SK-N-SH treated with all-trans-retinoic acid at 6 μM for 48 hours (cell line): Measurements from ENCODE around the gene ACBD6.

Experiments
- ATAC-seq: fragments of 200-7000 bp; cut with Tn5 transposase; 3 replicates; pipeline ENCODE4 v1.9.1; 2020; ENCODE audit warnings: mild to moderate bottlenecking, moderate library complexity
- ARNTL ChIP-seq: fragments of 450-650 bp; formaldehyde crosslinking; IDR thresholded peaks from 2 replicates; pipeline ENCODE4 v1.5.0; 2020; ENCODE audit warnings: low read depth, mild to moderate bottlenecking, moderate library complexity, borderline replicate concordance
- BACH2 ChIP-seq: fragments of 250-450 bp; sonication (Bioruptor Pico); IDR thresholded peaks from 2 replicates; pipeline ENCODE4 v1.9.0; 2021; ENCODE audit warnings: mild to moderate bottlenecking, borderline replicate concordance
- CSDC2 ChIP-seq: fragments of 250-450 bp; sonication (Bioruptor Pico); IDR thresholded peaks from 2 replicates; pipeline ENCODE4 v1.5.0; 2020; ENCODE audit warnings: mild to moderate bottlenecking, moderate library complexity
- CSRNP3 ChIP-seq: fragments of 250-450 bp; sonication (Bioruptor Pico); IDR thresholded peaks from 2 replicates; pipeline ENCODE4 v1.5.1; 2021; ENCODE audit warnings: mild to moderate bottlenecking, moderate library complexity
- ESRRG ChIP-seq: fragments of 250-450 bp; sonication (Bioruptor Pico); IDR thresholded peaks from 2 replicates; pipeline ENCODE4 v1.6.1; 2021; ENCODE audit warnings: mild to moderate bottlenecking
- GLIS3 ChIP-seq: fragments of 250-450 bp; sonication (Bioruptor Pico); IDR thresholded peaks from 2 replicates; pipeline ENCODE4 v1.5.0; 2020; ENCODE audit warnings: mild to moderate bottlenecking, moderate library complexity
- ISL1 ChIP-seq: fragments of 250-450 bp; sonication (Bioruptor Pico); IDR thresholded peaks from 2 replicates; pipeline ENCODE4 v2.1.2; 2022; ENCODE audit warnings: mild to moderate bottlenecking, moderate library complexity
- OSR1 ChIP-seq: fragments of 250-450 bp; sonication (Bioruptor Pico); IDR thresholded peaks from 2 replicates; pipeline ENCODE4 v1.8.0; 2022; ENCODE audit warnings: moderate library complexity, mild to moderate bottlenecking, inconsistent platforms
- PATZ1 ChIP-seq: fragments of 250-450 bp; sonication (Bioruptor Pico); IDR thresholded peaks from 2 replicates; pipeline ENCODE4 v1.8.0; 2020; ENCODE audit warnings: mild to moderate bottlenecking, moderate library complexity, borderline replicate concordance
- PPARA ChIP-seq: fragments of 250-450 bp; sonication (Bioruptor Pico); IDR thresholded peaks from 2 replicates; pipeline ENCODE4 v1.5.0; 2020; ENCODE audit warnings: mild to moderate bottlenecking, borderline replicate concordance
- RARB ChIP-seq: fragments of 250-450 bp; sonication (Bioruptor Pico); IDR thresholded peaks from 2 replicates; pipeline ENCODE4 v1.8.0; 2021; ENCODE audit warnings: mild to moderate bottlenecking, moderate library complexity
- SNAI2 ChIP-seq: fragments of 250-450 bp; sonication (Bioruptor Pico); IDR thresholded peaks from 2 replicates; pipeline ENCODE4 v1.5.0; 2020; ENCODE audit warnings: mild to moderate bottlenecking, moderate library complexity
- TCF4 ChIP-seq: fragments of 250-450 bp; sonication (Bioruptor Pico); IDR thresholded peaks from 2 replicates; pipeline ENCODE4 v1.8.0; 2021; ENCODE audit warnings: mild to moderate bottlenecking, moderate library complexity, borderline replicate concordance
- TOX ChIP-seq: fragments of 250-450 bp; sonication (Bioruptor Pico); IDR thresholded peaks from 2 replicates; pipeline ENCODE4 v1.8.0; 2021; ENCODE audit warnings: mild to moderate bottlenecking, moderate library complexity, borderline replicate concordance
- ZC3H10 ChIP-seq: fragments of 250-450 bp; sonication (Bioruptor Pico); IDR thresholded peaks from 2 replicates; pipeline ENCODE4 v1.5.1; 2021; ENCODE audit warnings: mild to moderate bottlenecking, moderate library complexity
- ZFP30 ChIP-seq: fragments of 450-650 bp; formaldehyde crosslinking; IDR thresholded peaks from 2 replicates; pipeline ENCODE4 v1.5.0; 2022; ENCODE audit warnings: mild to moderate bottlenecking, moderate library complexity
- ZNF565 ChIP-seq: fragments of 450-650 bp; formaldehyde crosslinking; conservative IDR thresholded peaks from 2 replicates; pipeline ENCODE4 v1.5.0; 2020; ENCODE audit warnings: low read depth, mild to moderate bottlenecking, moderate library complexity
- ZNF70 ChIP-seq: fragments of 450-650 bp; formaldehyde crosslinking; IDR thresholded peaks from 2 replicates; pipeline ENCODE4 v1.5.0; 2020; ENCODE audit warnings: mild to moderate bottlenecking, moderate library complexity
- ZNF8 ChIP-seq: fragments of 450-650 bp; formaldehyde crosslinking; IDR thresholded peaks from 2 replicates; pipeline ENCODE4 v1.5.0; 2020; ENCODE audit warnings: mild to moderate bottlenecking, moderate library complexity
- TF ChIP-seq, protein P1 (sequence below): fragments of 250-450 bp; sonication (Bioruptor Pico); IDR thresholded peaks from 2 replicates; pipeline ENCODE4 v1.8.0; 2021; ENCODE audit warnings: low read depth, mild to moderate bottlenecking, moderate library complexity, borderline replicate concordance
- TF ChIP-seq, protein P2 (sequence below): fragments of 250-450 bp; sonication (Bioruptor Pico); IDR thresholded peaks from 2 replicates; pipeline ENCODE4 v1.5.0; 2020; ENCODE audit warnings: mild to moderate bottlenecking, moderate library complexity

ACBD6 gene

DNA sequence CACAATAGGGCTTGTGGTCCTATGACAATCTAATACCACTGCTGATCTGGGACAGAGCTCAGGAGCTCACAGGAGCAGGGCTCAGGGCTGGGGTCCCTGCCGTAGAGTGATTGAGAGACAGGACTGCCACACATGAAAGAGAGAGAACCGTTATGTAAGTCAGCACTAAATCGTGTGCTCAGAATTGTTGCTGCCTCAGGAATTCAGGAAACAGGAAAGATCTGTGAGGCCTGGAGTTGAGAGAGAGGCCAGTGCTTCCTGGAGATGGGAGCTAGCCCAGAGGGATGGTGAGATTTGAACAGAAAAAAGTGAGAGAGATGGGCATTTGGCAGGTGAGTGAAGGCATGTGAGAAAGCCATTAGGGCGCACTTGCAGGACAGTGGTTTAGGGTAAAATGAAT, 17.5 kb upstream of the ACBD6 start:
- no peak for ATAC-seq
- TF ChIP-seq ZNF70, result no peak
- TF ChIP-seq BACH2 (CRISPR knock-in tag), result no peak
- TF ChIP-seq OSR1 (CRISPR knock-in tag), result no peak

- TF ChIP-seq OSR1 (CRISPR knock-in tag) (no peak), TOX (peak; percentile 29; the same call in 1 of the 2 replicates), ISL1 (CRISPR knock-in tag) (no peak), ZC3H10 (CRISPR knock-in tag) (no peak), SNAI2 (CRISPR knock-in tag) (no peak)
- peak; percentile 100 for ATAC-seq
Observed at GRCh38 chr1:180515857-180516388, 13.5 kb upstream of the ACBD6 start.

GRCh38 chr1:180515364-180515763, 13.0 kb upstream of the ACBD6 start:
- ATAC-seq, result peak; percentile 40
- TF ChIP-seq ZNF70 (no peak), OSR1 (CRISPR knock-in tag) (0 out of 2 replicates have a peak, but pooled peaks have one; percentile 24), ARNTL (no peak), ISL1 (CRISPR knock-in tag) (no peak)

DNA sequence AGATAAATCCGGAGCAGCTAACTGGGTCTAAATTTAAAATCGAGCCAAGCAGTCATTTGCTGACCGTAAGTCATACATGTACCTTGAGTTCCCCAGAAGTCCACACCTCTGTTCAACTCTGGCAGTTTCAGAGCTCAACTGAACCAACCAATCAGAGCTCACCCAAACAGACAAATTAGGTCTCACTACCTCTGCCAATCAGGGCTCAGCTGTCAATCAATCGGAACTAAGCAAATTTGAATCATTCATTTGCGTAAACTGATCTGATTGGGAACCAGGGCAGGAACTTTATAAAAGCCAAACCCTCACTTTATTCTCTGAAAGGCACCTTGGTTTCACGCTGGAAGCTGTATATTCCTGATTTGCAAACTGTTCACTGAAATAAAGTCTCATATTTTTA, 11.2 kb upstream of the ACBD6 start:
- TF ChIP-seq RARB (CRISPR knock-in tag) (no peak), OSR1 (CRISPR knock-in tag) (no peak)
- ATAC-seq, result no peak

DNA sequence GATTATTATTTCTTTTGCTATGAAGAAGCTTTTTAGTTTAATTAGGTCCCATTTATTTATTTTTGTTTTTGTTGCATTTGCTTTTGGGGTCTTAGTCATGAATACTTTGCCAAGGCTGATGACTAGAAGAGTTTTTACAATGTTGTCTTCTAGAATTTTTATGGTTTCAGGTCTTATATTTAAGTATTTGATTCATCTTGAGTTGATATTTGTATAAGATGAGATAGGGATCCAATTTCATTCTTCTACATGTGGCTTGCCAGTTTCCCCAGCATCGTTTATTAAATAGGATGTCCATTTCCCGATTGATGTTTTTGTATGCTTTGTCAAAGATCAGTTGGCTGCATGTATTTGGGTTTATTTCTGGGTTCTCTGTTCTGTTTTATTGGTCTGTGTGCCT, 8.5 kb upstream of the ACBD6 start:
- TF ChIP-seq ESRRG (CRISPR knock-in tag) (no peak), ARNTL (no peak), PATZ1 (no peak), ZNF8 (CRISPR knock-in tag) (no peak), BACH2 (CRISPR knock-in tag) (no peak), ZNF565 (CRISPR knock-in tag) (no peak), PPARA (CRISPR knock-in tag) (no peak), ZFP30 (CRISPR knock-in tag) (no peak), ZNF70 (no peak), ISL1 (CRISPR knock-in tag) (no peak), ZC3H10 (CRISPR knock-in tag) (no peak), RARB (CRISPR knock-in tag) (no peak), TOX (no peak)
- TF ChIP-seq, protein P1, sequence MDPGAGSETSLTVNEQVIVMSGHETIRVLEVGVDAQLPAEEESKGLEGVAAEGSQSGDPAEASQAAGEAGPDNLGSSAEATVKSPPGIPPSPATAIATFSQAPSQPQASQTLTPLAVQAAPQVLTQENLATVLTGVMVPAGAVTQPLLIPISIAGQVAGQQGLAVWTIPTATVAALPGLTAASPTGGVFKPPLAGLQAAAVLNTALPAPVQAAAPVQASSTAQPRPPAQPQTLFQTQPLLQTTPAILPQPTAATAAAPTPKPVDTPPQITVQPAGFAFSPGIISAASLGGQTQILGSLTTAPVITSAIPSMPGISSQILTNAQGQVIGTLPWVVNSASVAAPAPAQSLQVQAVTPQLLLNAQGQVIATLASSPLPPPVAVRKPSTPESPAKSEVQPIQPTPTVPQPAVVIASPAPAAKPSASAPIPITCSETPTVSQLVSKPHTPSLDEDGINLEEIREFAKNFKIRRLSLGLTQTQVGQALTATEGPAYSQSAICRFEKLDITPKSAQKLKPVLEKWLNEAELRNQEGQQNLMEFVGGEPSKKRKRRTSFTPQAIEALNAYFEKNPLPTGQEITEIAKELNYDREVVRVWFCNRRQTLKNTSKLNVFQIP (CRISPR knock-in tag), result no peak
- TF ChIP-seq, all 23 proteins: peak for 0
- no peak for ATAC-seq

- ATAC-seq, result no peak
Observed at GRCh38 chr1:180508725-180509097, 6.3 kb upstream of the ACBD6 start.

More at GRCh38 chr1:180508725-180509097, 6.3 kb upstream of the ACBD6 start:
- no peak for TF ChIP-seq GLIS3
- TF ChIP-seq ZFP30 (CRISPR knock-in tag), result no peak
- TF ChIP-seq TCF4 (CRISPR knock-in tag), result no peak
- TF ChIP-seq ISL1 (CRISPR knock-in tag), result no peak
- no peak for TF ChIP-seq CSRNP3 (CRISPR knock-in tag)
- no peak for TF ChIP-seq CSDC2
- TF ChIP-seq TOX, result no peak
- TF ChIP-seq RARB (CRISPR knock-in tag), result no peak
- TF ChIP-seq, protein P2, sequence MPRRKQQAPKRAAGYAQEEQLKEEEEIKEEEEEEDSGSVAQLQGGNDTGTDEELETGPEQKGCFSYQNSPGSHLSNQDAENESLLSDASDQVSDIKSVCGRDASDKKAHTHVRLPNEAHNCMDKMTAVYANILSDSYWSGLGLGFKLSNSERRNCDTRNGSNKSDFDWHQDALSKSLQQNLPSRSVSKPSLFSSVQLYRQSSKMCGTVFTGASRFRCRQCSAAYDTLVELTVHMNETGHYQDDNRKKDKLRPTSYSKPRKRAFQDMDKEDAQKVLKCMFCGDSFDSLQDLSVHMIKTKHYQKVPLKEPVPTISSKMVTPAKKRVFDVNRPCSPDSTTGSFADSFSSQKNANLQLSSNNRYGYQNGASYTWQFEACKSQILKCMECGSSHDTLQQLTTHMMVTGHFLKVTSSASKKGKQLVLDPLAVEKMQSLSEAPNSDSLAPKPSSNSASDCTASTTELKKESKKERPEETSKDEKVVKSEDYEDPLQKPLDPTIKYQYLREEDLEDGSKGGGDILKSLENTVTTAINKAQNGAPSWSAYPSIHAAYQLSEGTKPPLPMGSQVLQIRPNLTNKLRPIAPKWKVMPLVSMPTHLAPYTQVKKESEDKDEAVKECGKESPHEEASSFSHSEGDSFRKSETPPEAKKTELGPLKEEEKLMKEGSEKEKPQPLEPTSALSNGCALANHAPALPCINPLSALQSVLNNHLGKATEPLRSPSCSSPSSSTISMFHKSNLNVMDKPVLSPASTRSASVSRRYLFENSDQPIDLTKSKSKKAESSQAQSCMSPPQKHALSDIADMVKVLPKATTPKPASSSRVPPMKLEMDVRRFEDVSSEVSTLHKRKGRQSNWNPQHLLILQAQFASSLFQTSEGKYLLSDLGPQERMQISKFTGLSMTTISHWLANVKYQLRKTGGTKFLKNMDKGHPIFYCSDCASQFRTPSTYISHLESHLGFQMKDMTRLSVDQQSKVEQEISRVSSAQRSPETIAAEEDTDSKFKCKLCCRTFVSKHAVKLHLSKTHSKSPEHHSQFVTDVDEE (CRISPR knock-in tag), result no peak
- TF ChIP-seq, all 23 proteins: peak for 0
